Midbrain (tissue), 1 donor: ENCODE measurements around the gene KCNIP1.
A peak's percentile ranks its signal among the peaks of the same experiment; 100 is the strongest.

ENCODE experiments used
- DNase-seq: peaks from one replicate; lab custom pipeline; 2025; lab: John Stamatoyannopoulos, UW

KCNIP1 gene

GRCh38 chr5:170563824-170564567 lies 60.2 kb downstream of the KCNIP1 start:
- DNase-seq, result no peak

- peak; percentile 87 for DNase-seq
These were observed 61.3 kb downstream of the KCNIP1 start for GRCh38 chr5:170565072-170565471.

- DNase-seq, result no peak
These were observed 65.3 kb downstream of the KCNIP1 start for GRCh38 chr5:170569101-170569500.

- no peak for DNase-seq
These were observed 66.7 kb downstream of the KCNIP1 start for GRCh38 chr5:170570476-170570875.

- DNase-seq, result no peak
These were observed 67.5 kb downstream of the KCNIP1 start for GRCh38 chr5:170571281-170571731.

GRCh38 chr5:170571875-170572852 lies 68.3 kb downstream of the KCNIP1 start:
- no peak for DNase-seq

GRCh38 chr5:170573114-170573513 lies 69.3 kb downstream of the KCNIP1 start:
- no peak for DNase-seq

GRCh38 chr5:170573660-170574059 lies 69.8 kb downstream of the KCNIP1 start:
- DNase-seq, result no peak

GRCh38 chr5:170576602-170577535 lies 73.0 kb downstream of the KCNIP1 start:
- no peak for DNase-seq

- DNase-seq, result no peak
These were observed 75.8 kb downstream of the KCNIP1 start for GRCh38 chr5:170579601-170580000.

- no peak for DNase-seq
These were observed 77.4 kb downstream of the KCNIP1 start for GRCh38 chr5:170581211-170581610.

- DNase-seq, result no peak
These were observed 79.0 kb downstream of the KCNIP1 start for GRCh38 chr5:170582644-170583330.

GRCh38 chr5:170584003-170584402 lies 80.2 kb downstream of the KCNIP1 start:
- DNase-seq, result no peak

- DNase-seq, result no peak
These were observed 80.7 kb downstream of the KCNIP1 start for GRCh38 chr5:170584450-170585058.

- DNase-seq, result no peak
These were observed 81.6 kb downstream of the KCNIP1 start for GRCh38 chr5:170585273-170585948.

- no peak for DNase-seq
These were observed 84.0 kb downstream of the KCNIP1 start for GRCh38 chr5:170587808-170588207.

GRCh38 chr5:170589643-170590042 lies 85.8 kb downstream of the KCNIP1 start:
- DNase-seq, result no peak

- no peak for DNase-seq
These were observed 86.7 kb downstream of the KCNIP1 start for GRCh38 chr5:170590566-170590965.

- no peak for DNase-seq
These were observed 87.2 kb downstream of the KCNIP1 start for GRCh38 chr5:170591054-170591453.

- no peak for DNase-seq
These were observed 92.7 kb downstream of the KCNIP1 start for GRCh38 chr5:170596482-170597044.
